Ishikawa (cell line): Measurements from ENCODE around the gene SPNS3.

Source experiments
- CEBPB ChIP-seq: IDR thresholded peaks from 2 replicates; pipeline ENCODE4 v1.6.1; 2012
- CREB1 ChIP-seq: IDR thresholded peaks from 2 replicates; pipeline ENCODE4 v1.6.1; 2012; ENCODE audit warnings: low read depth
- EGR1 ChIP-seq: IDR thresholded peaks from 2 replicates; pipeline ENCODE4 v1.6.1; 2012
- EP300 ChIP-seq: IDR thresholded peaks from 2 replicates; pipeline ENCODE4 v1.6.1; 2012; ENCODE audit warnings: borderline replicate concordance
- FOXM1 ChIP-seq: IDR thresholded peaks from 2 replicates; pipeline ENCODE4 v1.6.1; 2012; ENCODE audit warnings: low read depth, borderline replicate concordance
- MAX ChIP-seq: IDR thresholded peaks from 2 replicates; pipeline ENCODE4 v1.6.1; 2012
- NFIC ChIP-seq: IDR thresholded peaks from 2 replicates; pipeline ENCODE4 v1.6.1; 2012
- RAD21 ChIP-seq: IDR thresholded peaks from 2 replicates; pipeline ENCODE4 v1.6.1; 2012; ENCODE audit warnings: low read depth
- TAF1 ChIP-seq: IDR thresholded peaks from 2 replicates; pipeline ENCODE4 v1.6.1; 2012; ENCODE audit warnings: low read depth, mild to moderate bottlenecking
- TCF12 ChIP-seq: IDR thresholded peaks from 2 replicates; pipeline ENCODE4 v1.6.1; 2012; ENCODE audit warnings: low read depth
- TEAD4 ChIP-seq: IDR thresholded peaks from 2 replicates; pipeline ENCODE4 v1.6.1; 2012
- USF1 ChIP-seq: IDR thresholded peaks from 2 replicates; pipeline ENCODE4 v1.6.1; 2012
- YY1 ChIP-seq: IDR thresholded peaks from 2 replicates; pipeline ENCODE4 v1.6.1; 2012; ENCODE audit warnings: low read depth
- ZBTB7A ChIP-seq: IDR thresholded peaks from 2 replicates; pipeline ENCODE4 v1.6.1; 2012; ENCODE audit warnings: low read depth
- TF ChIP-seq, protein P1 (sequence below): IDR thresholded peaks from 2 replicates; pipeline ENCODE4 v1.6.1; 2012; ENCODE audit warnings: low read depth, mild to moderate bottlenecking

SPNS3 gene

DNA sequence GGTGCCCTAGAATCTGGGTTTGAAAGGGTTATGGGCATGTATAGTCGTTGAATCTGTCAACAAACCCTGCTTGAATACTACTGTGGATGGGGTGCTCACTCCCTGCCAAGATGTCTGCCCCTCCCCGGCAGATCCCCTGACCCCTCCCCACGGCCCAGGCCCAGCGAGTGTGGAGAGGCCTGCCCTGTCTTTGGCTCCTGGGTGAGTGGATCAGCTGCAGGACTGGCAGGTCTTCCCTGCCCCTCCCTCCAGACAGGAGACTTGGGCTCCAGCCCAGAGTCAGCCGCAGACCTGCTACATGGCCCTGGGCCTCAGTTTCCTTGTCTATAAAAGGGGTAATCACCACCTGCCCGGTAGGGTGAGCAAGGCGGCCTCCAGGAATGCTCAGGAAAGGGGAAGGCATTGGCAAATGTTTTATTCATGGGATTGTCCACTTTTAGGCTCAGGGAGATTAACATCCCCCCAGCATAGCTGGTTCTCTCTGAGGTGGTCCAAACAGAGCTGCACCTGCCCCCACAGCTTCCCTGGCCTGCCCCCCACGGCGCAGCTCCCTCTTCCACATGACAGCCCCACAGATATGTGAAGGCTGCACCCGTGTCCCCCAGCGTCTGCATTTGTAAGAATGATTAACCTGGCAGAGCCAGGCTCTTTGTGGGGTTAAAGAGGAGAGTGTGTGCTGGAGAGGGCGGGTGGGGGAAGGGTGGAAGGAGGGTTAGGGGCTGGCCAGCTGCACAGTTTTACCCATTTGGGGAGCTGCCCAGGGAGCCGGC is 46.4 kb downstream of the SPNS3 start:
- TF ChIP-seq EGR1 (no peak), TEAD4 (no peak), CEBPB (no peak), YY1 (no peak), NFIC (no peak), TAF1 (no peak), ZBTB7A (no peak), TCF12 (no peak), USF1 (no peak)
- TF ChIP-seq, protein P1, sequence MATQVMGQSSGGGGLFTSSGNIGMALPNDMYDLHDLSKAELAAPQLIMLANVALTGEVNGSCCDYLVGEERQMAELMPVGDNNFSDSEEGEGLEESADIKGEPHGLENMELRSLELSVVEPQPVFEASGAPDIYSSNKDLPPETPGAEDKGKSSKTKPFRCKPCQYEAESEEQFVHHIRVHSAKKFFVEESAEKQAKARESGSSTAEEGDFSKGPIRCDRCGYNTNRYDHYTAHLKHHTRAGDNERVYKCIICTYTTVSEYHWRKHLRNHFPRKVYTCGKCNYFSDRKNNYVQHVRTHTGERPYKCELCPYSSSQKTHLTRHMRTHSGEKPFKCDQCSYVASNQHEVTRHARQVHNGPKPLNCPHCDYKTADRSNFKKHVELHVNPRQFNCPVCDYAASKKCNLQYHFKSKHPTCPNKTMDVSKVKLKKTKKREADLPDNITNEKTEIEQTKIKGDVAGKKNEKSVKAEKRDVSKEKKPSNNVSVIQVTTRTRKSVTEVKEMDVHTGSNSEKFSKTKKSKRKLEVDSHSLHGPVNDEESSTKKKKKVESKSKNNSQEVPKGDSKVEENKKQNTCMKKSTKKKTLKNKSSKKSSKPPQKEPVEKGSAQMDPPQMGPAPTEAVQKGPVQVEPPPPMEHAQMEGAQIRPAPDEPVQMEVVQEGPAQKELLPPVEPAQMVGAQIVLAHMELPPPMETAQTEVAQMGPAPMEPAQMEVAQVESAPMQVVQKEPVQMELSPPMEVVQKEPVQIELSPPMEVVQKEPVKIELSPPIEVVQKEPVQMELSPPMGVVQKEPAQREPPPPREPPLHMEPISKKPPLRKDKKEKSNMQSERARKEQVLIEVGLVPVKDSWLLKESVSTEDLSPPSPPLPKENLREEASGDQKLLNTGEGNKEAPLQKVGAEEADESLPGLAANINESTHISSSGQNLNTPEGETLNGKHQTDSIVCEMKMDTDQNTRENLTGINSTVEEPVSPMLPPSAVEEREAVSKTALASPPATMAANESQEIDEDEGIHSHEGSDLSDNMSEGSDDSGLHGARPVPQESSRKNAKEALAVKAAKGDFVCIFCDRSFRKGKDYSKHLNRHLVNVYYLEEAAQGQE: no peak

DNA sequence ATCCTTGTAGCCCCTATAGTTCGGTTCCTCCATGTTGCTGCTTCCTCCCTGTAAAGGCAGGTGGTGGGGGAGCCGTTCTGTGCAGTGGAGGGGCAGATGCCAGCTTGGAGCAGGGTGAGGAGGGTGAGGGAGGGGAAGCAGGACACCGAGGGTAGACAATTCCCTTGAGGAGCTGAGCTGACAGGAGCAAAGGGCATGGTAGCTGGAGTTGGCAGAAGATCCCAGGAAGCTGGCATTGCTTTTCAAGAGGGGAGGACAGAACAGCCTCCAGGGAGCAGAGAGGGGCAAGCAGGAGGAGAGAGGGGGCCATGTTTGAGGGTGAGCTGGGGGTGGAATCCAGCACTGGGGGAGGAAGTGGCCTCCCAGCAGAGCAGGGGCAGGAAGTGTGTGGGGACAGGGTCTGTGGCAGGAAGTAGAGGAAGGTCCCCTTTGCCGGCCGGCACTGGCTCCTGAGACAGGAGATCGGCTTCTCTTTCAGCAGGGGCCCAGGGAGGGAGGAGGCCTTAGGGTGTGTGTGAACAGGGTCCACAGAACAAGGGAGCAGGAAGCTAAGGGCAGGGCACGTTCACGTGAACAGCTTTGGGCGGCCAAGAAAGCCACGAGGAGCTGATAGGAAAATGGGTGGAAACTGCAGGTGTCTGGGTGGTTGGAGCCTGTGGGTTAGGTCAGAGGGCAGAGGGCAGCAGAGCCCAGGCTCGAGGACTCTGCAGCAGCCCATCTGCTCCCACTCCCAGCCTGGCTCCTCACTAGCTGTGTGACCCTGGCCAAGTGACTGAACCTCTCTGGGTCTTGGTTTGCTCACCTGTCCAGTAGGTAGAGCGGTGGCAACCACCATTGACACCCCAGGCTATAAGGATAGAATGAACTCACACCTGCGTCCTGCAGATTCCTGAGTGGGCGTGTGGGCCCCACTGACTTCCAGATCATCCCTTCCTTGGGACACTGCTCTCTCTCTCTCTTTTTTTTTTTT is 47.5 kb downstream of the SPNS3 start:
- no peak for TF ChIP-seq EP300
- no peak for TF ChIP-seq RAD21
- TF ChIP-seq EGR1: no peak
- no peak for TF ChIP-seq FOXM1
- TF ChIP-seq MAX: no peak
- no peak for TF ChIP-seq YY1
- no peak for TF ChIP-seq ZBTB7A
- TF ChIP-seq TCF12: no peak
- no peak for TF ChIP-seq TEAD4
- no peak for TF ChIP-seq CEBPB
- no peak for TF ChIP-seq CREB1
- no peak for TF ChIP-seq TAF1
- no peak for TF ChIP-seq NFIC
- no peak for TF ChIP-seq USF1
- TF ChIP-seq, protein P1: no peak

GRCh38 chr17:4482338-4483011 is 48.7 kb downstream of the SPNS3 start:
- TF ChIP-seq NFIC: no peak
- TF ChIP-seq YY1: no peak

DNA sequence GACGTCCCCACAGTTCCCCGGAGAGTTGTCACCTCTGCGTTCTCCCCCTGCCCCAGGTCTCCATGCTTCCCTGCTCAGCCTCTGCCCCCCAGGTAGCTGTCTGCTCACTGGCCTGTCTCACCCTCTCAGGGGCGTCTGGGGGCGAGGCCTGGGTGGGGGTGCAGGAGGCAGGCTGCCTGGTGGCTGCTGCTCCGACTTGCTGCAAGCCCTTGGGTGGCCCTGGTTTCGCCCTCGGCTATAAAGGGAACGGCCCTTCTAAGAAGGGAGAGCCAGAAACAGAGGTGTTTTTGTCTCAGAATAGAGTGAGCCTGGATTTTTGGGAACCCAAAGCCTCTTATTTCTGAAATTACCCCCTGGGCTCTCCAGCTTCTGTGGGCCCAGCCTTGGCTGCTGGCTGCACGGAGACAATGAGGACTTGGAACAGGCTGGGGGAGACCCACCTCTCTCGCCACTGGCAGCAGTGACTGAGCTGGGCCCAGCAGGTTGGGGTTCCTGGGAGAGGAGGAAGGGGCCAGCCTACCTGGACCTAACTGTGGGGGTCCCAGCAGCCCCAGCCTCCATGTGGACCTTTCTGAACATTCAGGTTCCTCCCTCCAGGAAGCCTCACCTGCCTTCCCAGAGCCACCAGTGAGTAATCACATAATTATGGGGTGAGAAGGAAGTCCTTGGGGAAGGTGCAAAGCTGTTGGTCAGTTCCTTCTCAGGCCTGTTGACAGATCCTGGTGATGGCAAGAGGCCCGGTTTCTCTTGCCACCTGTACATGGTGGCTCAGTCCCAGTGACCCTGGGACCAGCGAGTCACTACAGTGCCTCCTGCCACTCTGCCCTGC is 49.5 kb downstream of the SPNS3 start:
- TF ChIP-seq ZBTB7A (peak; percentile 84), RAD21 (peak; percentile 17; the same call in 1 of the 2 replicates), NFIC (peak; percentile 32; the same call in 1 of the 2 replicates), TAF1 (0 out of 2 replicates have a peak, but pooled peaks have one; percentile 12), EP300 (peak; percentile 42; the same call in 1 of the 2 replicates), CREB1 (no peak), MAX (peak; percentile 43), USF1 (no peak), YY1 (no peak), CEBPB (no peak), TCF12 (peak; percentile 81), TEAD4 (peak; percentile 85), EGR1 (no peak), FOXM1 (no peak)
- TF ChIP-seq, protein P1: no peak; the same call in 1 of the 2 replicates
